K562 (cell line): ENCODE data around the gene ZFAND6. TPM values are rescaled to one million over a fixed set of nuclear protein-coding genes. Genes with fewer than 3 reads are reported as not detected.

ENCODE experiments used
- HSF4 ChIP-seq: fragments of 250-450 bp; sonication (Bioruptor Pico); IDR thresholded peaks from 2 replicates; pipeline ENCODE4 v2.1.2; 2022; ENCODE audit warnings: mild to moderate bottlenecking, moderate library complexity, borderline replicate concordance
- IRF9 ChIP-seq: fragments of 450-650 bp; IDR thresholded peaks from 2 replicates; pipeline ENCODE4 v1.6.1; 2016; ENCODE audit warnings: missing biosample characterization, missing genetic modification characterization
- KAT7 ChIP-seq: sonication (generic); formaldehyde crosslinking; IDR thresholded peaks from 2 replicates; pipeline ENCODE4 v1.8.0; 2022; ENCODE audit warnings: missing genetic modification reagents, mild to moderate bottlenecking, borderline replicate concordance
- PTBP1 ChIP-seq: fragments of 200-400 bp; formaldehyde crosslinking; IDR thresholded peaks from 2 replicates; pipeline ENCODE4 v1.6.1; 2017; ENCODE audit warnings: low read depth, low read length
- RREB1 ChIP-seq: fragments of 250-450 bp; sonication (Bioruptor Pico); IDR thresholded peaks from 2 replicates; pipeline ENCODE4 v1.4.0; 2020
- SMAD2 ChIP-seq: fragments of 150-350 bp; IDR thresholded peaks from 2 replicates; pipeline ENCODE4 v1.6.1; 2014; ENCODE audit warnings: low read depth, mild to moderate bottlenecking, low read length
- SNRNP70 ChIP-seq: fragments of 200-400 bp; formaldehyde crosslinking; optimal IDR thresholded peaks from 2 replicates; pipeline ENCODE3; 2017; ENCODE audit warnings: low read depth, low read length
- ZNF436 ChIP-seq: fragments of 250-450, 450-650 bp; sonication (Bioruptor Pico); formaldehyde crosslinking; IDR thresholded peaks from 2 replicates; pipeline ENCODE4 v1.7.0; 2020; ENCODE audit warnings: mild to moderate bottlenecking
- ZNF449 ChIP-seq: fragments of 250-450 bp; sonication (Bioruptor Pico); IDR thresholded peaks from 2 replicates; pipeline ENCODE4 v1.8.0; 2022; ENCODE audit warnings: moderate library complexity, mild to moderate bottlenecking, inconsistent platforms
- polyA plus RNA-seq, 8 experiments: library from polyadenylated mRNA; depleted of rRNA in 4 of 8; stranded (reverse) in 5 of 8; unstranded in 3 of 8; fragments of >200 nt; fragmentation: Nextera tagmentation in 2 of 8; fragmentation: Illumina TruSeq in 1 of 8; extraction: Ambion mirVana in 2 of 8; extraction: Trizol in 1 of 8; gene quantifications; 2 replicates each; pipeline versions ENCODE4 v1.2.1 to v1.2.3, GENCODE V29; 2011 to 2014; ENCODE audit warnings: inconsistent platforms in 1 of 8, missing spikeins in 1 of 8
- total RNA-seq, 7 experiments: library from RNA; depleted of rRNA in 6 of 7; stranded (reverse); fragments of >200 nt in 6 of 7; fragmentation: Illumina TruSeq in 2 of 7; extraction: Trizol in 2 of 7; gene quantifications; 2 replicates each; pipeline versions ENCODE4 v1.2.1 to v1.2.3, GENCODE V29; 2011 to 2021; ENCODE audit warnings: low replicate concordance in 1 of 7

ZFAND6 gene
- total and polyA plus RNA-seq, 9 of the 15 experiments (the other 6 are each of a cell fraction or from before 2014, with no cell fraction given), result 53.9 to 206 (median 88.9) TPM

GRCh38 chr15:80151148-80151547, 91.7 kb downstream of the ZFAND6 start (continued):
- TF ChIP-seq ZNF449 (no peak), SNRNP70 (no peak), RREB1 (CRISPR knock-in tag) (no peak), ZNF436 (CRISPR knock-in tag) (no peak), IRF9 (tag) (no peak), KAT7 (no peak), HSF4 (no peak), SMAD2 (no peak), PTBP1 (no peak)
